Measurements from ENCODE around the gene MTA1. TPM values are rescaled to one million over a fixed set of nuclear protein-coding genes. Genes with fewer than 3 reads are reported as not detected.

Gene MTA1
- total and polyA plus RNA-seq, 2 of the 8 experiments (the other 6 are each of a cell fraction or from before 2014, with no cell fraction given): 73.9 to 221 TPM

- TF ChIP-seq KDM1A (IDR thresholded peaks at IDR 0.05; ENCODE audit: borderline replicate concordance, low read length): no peak
- TF ChIP-seq SIN3A (conservative IDR thresholded peaks at IDR 0.05 in 1 of 2, IDR thresholded peaks at IDR 0.05 in 1 of 2; ENCODE audit: low read depth in 1 of 2, low read length in 2 of 2): no peak
- TF ChIP-seq HDAC2 (IDR thresholded peaks at IDR 0.05; ENCODE audit: borderline replicate concordance in 1 of 2, low read depth in 2 of 2, low read length in 2 of 2): no peak
- TF ChIP-seq ZNF274 (IDR thresholded peaks at IDR 0.05; ENCODE audit: borderline replicate concordance, extremely low read depth, low read length): no peak
- no peak for TF ChIP-seq CHD2 (IDR thresholded peaks at IDR 0.05; ENCODE audit: low read length)
- TF ChIP-seq CHD7 (IDR thresholded peaks at IDR 0.05; ENCODE audit: insufficient replicate concordance, low read length): no peak
- no peak for TF ChIP-seq E2F6 (IDR thresholded peaks at IDR 0.05)
- TF ChIP-seq BRCA1 (IDR thresholded peaks at IDR 0.05; ENCODE audit: low read depth, low read length): no peak
These were observed 72.7 kb downstream of the MTA1 start (continued) for GRCh38 chr14:105492031-105492970.

Data from H1 (cell line).